HG02938 (cell line): ENCODE measurements around the gene EPB41L3.

Experiments used
- ATAC-seq: cut with Tn5 transposase; IDR thresholded peaks from one replicate; pipeline ENCODE4 v1.9.1; 2021; ENCODE audit warnings: mild to moderate bottlenecking, moderate library complexity; ENCODE audit not compliant: unreplicated experiment

EPB41L3 gene

DNA sequence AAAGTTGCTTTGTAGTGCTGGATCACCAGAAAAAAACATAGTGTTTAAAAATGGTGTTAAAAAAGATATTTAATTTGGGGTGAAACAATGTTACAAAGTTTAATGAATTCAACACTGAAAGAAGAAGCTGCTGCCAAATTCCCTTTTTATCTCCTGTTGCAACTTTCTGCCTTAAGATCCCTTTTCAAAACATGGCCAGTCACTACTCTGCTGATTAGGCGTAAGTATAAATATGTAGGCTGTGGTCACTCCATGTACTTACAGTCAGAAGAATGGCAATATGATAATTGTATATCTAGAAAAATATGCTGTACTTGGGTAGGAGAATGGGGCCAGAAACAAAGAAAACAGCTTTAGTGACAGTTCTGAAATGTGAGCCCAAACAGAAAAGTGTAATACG lies 124.8 kb downstream of the EPB41L3 start:
- no peak for ATAC-seq

- no peak for ATAC-seq
These were observed 126.5 kb downstream of the EPB41L3 start for GRCh38 chr18:5417342-5417741.

DNA sequence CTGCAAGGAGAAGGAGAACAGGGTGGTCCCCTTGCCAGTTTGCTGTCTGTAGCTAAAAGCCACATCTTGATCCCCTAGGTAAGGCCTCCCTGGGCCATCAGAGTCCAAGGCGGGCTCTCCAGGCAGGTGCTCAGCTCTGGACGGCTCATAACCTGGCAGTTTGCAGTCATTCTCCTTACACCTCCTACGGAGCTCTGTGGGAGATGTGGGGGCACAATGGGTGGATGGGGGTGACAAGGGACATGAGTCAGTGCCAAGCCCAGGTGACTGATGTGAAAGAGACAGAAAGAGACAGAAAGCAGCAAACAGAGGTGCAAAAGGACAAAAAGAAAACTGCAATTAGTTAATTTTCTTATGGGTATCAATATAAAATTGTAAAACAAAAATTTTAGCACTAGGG lies 127.7 kb downstream of the EPB41L3 start:
- no peak for ATAC-seq

DNA sequence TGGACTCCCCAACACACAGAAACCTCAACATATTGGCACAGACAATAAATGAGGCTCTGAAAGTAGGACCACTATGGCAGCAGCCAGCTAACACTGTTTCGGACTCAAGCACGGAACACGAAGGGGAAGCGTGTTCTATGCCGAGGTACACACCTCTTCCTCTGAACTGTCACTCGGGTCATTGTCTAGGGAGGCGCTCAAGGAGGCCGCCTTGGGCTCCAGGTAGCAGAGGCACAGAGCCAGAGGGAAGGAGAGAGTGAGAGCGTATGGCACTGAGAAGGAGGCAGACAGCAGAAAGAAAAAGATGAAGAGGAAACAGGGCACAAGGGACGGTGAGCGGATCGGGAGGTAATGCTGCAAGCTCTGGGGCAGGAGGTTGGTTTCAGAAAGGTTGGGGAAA lies 128.1 kb downstream of the EPB41L3 start:
- ATAC-seq, result no peak

GRCh38 chr18:5415031-5415430 lies 128.8 kb downstream of the EPB41L3 start:
- no peak for ATAC-seq

DNA sequence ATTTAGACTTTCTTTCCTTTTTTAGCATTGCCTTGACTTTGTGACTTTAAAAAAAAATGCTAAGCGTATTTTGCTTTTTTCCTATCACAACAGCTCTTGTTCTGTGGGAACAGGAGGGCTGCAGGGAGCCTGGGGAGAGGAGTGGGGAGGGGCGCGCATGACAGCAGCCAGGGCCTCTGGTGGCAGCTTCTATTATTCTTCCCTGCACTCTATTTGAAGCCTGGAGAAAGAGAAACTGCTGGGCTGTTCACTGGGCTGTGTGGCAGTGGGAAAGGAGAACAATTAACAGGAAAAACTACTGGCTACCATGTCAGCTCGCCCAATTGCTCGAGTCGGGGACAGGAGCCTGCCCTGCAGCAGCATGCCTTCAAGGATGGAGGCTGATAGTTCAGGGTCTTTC lies 129.3 kb downstream of the EPB41L3 start:
- no peak for ATAC-seq

DNA sequence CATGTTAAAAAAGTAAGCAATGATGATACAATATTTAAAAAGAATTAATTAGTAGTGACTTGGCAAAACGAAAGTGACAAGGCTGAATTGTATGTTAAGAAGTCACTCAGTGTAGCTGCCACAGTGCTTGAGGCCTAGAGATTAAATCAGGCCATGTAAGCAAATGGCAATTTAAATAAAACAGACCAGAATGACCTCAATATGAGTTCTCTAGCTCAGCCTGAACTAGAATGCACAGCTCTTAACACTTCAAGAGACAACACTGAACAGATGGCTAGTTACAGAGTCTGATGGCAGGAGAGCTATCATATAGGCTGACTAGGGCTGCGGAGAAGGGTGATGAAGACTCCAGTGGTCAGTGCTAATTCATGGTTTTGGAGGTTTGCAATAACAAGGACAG lies 130.3 kb downstream of the EPB41L3 start:
- no peak for ATAC-seq

- no peak for ATAC-seq
These were observed 133.2 kb downstream of the EPB41L3 start for GRCh38 chr18:5410582-5410981.

- no peak for ATAC-seq
These were observed 145.5 kb downstream of the EPB41L3 start for GRCh38 chr18:5398269-5398668.

- ATAC-seq, result no peak
These were observed 146.7 kb downstream of the EPB41L3 start for GRCh38 chr18:5397102-5397501.

- ATAC-seq, result no peak
These were observed 147.8 kb downstream of the EPB41L3 start for GRCh38 chr18:5395860-5396448.

DNA sequence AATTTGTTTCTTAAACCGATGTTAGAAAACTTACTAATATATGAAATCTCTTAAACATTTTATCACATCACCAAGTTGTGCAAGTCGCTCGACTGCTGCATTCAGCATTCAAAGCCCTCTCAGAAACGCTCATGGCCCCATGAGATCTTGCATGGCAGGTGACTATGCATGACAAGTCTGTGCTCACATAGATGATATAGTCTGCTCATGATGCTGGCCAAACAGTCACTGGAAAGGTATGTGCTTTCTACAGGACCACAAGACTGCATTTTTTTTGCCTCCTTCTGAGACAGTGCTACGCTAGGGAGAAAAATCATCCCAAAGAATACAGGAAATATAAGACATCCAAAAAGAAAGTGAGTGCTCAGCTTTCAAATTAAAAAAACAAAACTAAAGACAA lies 150.0 kb downstream of the EPB41L3 start:
- no peak for ATAC-seq

DNA sequence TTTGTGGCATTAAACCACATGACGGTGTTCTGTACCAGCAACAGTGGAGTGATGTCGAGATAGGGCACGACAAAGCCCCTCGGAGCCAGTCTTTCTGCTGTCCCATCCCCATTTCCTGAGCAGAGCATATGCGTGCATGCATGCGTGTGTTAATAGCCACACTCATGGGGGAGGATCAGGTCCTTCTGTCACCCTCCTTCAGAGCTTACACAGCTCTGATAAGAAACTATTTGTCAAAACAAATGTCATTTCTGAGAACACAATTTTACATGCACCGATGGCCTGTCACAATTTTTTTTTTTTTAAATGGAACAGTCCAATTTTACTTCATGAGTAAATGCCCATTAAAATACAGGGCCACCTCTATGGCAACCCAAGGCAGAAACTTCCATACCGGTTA lies 152.4 kb downstream of the EPB41L3 start:
- ATAC-seq, result no peak

DNA sequence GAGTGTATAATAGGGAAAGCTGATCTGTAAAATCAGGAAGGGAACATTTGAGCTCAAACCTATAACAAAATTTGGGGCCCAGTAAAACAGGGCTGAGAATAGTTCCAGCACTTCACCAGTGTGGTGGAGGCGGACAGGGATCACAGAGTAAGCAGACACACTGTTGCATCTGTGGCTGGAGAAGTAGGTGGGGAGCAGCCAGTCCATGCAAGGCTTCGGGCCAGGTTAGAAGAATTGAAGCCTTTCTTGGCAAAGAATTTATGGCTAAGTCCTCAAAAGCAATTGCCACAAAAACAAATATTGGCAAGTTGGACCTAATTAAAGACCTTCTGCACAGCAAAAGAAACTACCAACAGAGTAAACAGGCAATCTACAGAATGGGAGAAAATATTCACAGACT lies 154.4 kb downstream of the EPB41L3 start:
- no peak for ATAC-seq

- no peak for ATAC-seq
These were observed 154.9 kb downstream of the EPB41L3 start for GRCh38 chr18:5388896-5389295.

- no peak for ATAC-seq
These were observed 163.2 kb downstream of the EPB41L3 start for GRCh38 chr18:5380586-5380985.

- ATAC-seq, result no peak
These were observed 166.8 kb downstream of the EPB41L3 start for GRCh38 chr18:5376986-5377385.

DNA sequence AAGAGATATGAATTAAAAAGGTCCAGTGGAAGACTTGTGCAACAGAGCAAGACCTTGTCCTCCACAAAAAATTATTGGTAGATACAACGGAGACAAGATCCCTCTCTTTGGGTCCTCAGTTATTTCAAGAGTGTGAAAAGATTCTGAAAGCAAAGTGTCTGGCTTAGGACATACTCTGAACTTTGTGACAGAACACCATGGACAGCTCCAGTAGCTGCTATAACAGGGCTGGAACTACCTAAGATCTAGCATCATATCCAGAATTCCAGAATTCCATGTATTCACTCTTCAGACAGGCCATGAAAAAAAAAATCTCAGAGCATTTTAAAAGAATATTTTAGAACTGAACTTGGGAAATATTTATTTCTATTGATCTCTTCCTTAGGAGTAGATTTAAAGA lies 173.5 kb downstream of the EPB41L3 start:
- no peak for ATAC-seq

GRCh38 chr18:5369513-5369912 lies 174.3 kb downstream of the EPB41L3 start:
- ATAC-seq, result no peak

GRCh38 chr18:5365443-5365842 lies 178.4 kb downstream of the EPB41L3 start:
- no peak for ATAC-seq

DNA sequence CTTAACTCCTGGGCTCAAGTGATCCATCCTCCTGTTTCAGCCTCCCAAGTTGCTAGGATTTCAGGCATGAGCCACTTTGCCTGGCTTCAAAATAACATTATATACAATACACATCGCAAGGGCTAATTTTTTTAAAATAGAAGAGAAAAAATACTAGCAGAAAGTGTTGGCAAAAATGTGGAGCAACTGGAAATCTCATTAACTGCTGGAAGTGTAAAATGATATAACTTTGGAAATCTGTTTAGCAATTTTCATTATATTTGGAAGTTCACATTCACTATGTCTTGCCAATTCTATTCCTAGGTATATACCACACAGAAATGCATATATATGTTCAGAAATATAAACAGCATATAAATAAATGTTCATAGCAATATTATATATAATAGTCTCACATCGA lies 193.2 kb downstream of the EPB41L3 start:
- ATAC-seq, result no peak
